Neuronal stem cell (in vitro differentiated cells): ENCODE data around the gene C17orf100.

Source experiments
- DNase-seq: peaks from one replicate; pipeline ENCODE4 v3.0.0-alpha.2; 2013; ENCODE audit warnings: low spot score
- H2AFZ ChIP-seq: one replicate; pipeline ENCODE4 v1.6.1; 2013; ENCODE audit warnings: mild to moderate bottlenecking, low read length, inconsistent platforms
- H2AK5ac ChIP-seq: 2 replicates; pipeline ENCODE4 v1.6.1; 2013; ENCODE audit warnings: low read depth, mild to moderate bottlenecking, inconsistent platforms, low read length, moderate library complexity, mixed read lengths
- H2BK120ac ChIP-seq: 2 replicates; pipeline ENCODE4 v1.6.1; 2013; ENCODE audit warnings: low read depth, mild to moderate bottlenecking, inconsistent platforms, low read length, moderate library complexity, mixed read lengths
- H2BK12ac ChIP-seq: one replicate; pipeline ENCODE4 v1.6.1; 2013; ENCODE audit warnings: low read length, inconsistent platforms
- H2BK15ac ChIP-seq: 2 replicates; pipeline ENCODE4 v1.6.1; 2013; ENCODE audit warnings: mild to moderate bottlenecking, low read length, inconsistent platforms, mixed read lengths
- H2BK5ac ChIP-seq: one replicate; pipeline ENCODE4 v1.6.1; 2013; ENCODE audit warnings: inconsistent platforms, mild to moderate bottlenecking, low read length, moderate library complexity
- H3K14ac ChIP-seq: one replicate; pipeline ENCODE4 v1.6.1; 2013; ENCODE audit warnings: low read length, inconsistent platforms
- H3K18ac ChIP-seq: 2 replicates; pipeline ENCODE4 v1.6.1; 2013; ENCODE audit warnings: low read length, inconsistent platforms
- H3K23ac ChIP-seq: 2 replicates; pipeline ENCODE4 v1.6.1; 2013; ENCODE audit warnings: low read depth, mild to moderate bottlenecking, mixed read lengths, low read length, inconsistent platforms; ENCODE audit not compliant: poor library complexity
- H3K27ac ChIP-seq: replicated peaks from 3 replicates; pipeline ENCODE4 v1.5.1; 2013; ENCODE audit warnings: low read length, inconsistent platforms
- H3K27me3 ChIP-seq, 3 experiments: 2 replicates each; pipeline ENCODE4 v1.6.1; 2013; ENCODE audit warnings: low read length in 3 of 3, mild to moderate bottlenecking in 2 of 3, inconsistent platforms in 1 of 3, low read depth in 1 of 3, mixed read lengths in 1 of 3, moderate library complexity in 1 of 3; ENCODE audit not compliant: control insufficient read depth in 3 of 3, insufficient read depth in 3 of 3
- H3K36me3 ChIP-seq, 2 donors: replicated peaks in 1 of 2; 2 replicates each; pipeline ENCODE4 v1.6.1; 2013; ENCODE audit warnings: low read length in 2 of 2; ENCODE audit not compliant: control insufficient read depth in 2 of 2, insufficient read depth in 2 of 2
- H3K4ac ChIP-seq: 2 replicates; pipeline ENCODE4 v1.6.1; 2013; ENCODE audit warnings: inconsistent platforms, mild to moderate bottlenecking, low read length, moderate library complexity
- H3K4me1 ChIP-seq, 2 donors: 1 replicate in 1 of 2; 2 replicates in 1 of 2; pipeline ENCODE4 v1.6.1; 2013; ENCODE audit warnings: low read length in 2 of 2, low read depth in 1 of 2; ENCODE audit not compliant: control insufficient read depth in 2 of 2, insufficient read depth in 1 of 2
- H3K4me2 ChIP-seq: one replicate; pipeline ENCODE4 v1.6.1; 2013; ENCODE audit warnings: mild to moderate bottlenecking, low read length, inconsistent platforms; ENCODE audit not compliant: insufficient read depth, poor library complexity, severe bottlenecking
- H3K4me3 ChIP-seq, 2 donors: 2 replicates each; pipeline ENCODE4 v1.5.1; 2013; ENCODE audit warnings: low read length in 2 of 2, mild to moderate bottlenecking in 2 of 2, inconsistent platforms in 1 of 2, moderate library complexity in 1 of 2
- H3K79me1 ChIP-seq: one replicate; pipeline ENCODE4 v1.6.1; 2013; ENCODE audit warnings: low read depth, mild to moderate bottlenecking, inconsistent platforms, low read length, moderate library complexity
- H3K9ac ChIP-seq: one replicate; pipeline ENCODE4 v1.6.1; 2013; ENCODE audit warnings: mild to moderate bottlenecking, low read depth, low read length, inconsistent platforms; ENCODE audit not compliant: poor library complexity
- H3K9me3 ChIP-seq, 2 donors: replicated peaks in 1 of 2; 2 replicates each; pipeline versions ENCODE3 to v1.6.1; 2013; ENCODE audit warnings: low read length in 2 of 2, mild to moderate bottlenecking in 2 of 2, inconsistent platforms in 1 of 2, low read depth in 1 of 2, mixed read lengths in 1 of 2, moderate library complexity in 1 of 2; ENCODE audit not compliant: control insufficient read depth in 2 of 2, insufficient read depth in 1 of 2
- H4K8ac ChIP-seq: one replicate; pipeline ENCODE4 v1.6.1; 2013; ENCODE audit warnings: low read depth, mild to moderate bottlenecking, inconsistent platforms, low read length, moderate library complexity
- H4K91ac ChIP-seq: one replicate; pipeline ENCODE4 v1.6.1; 2013; ENCODE audit warnings: low read length, low read depth, mild to moderate bottlenecking, inconsistent platforms; ENCODE audit not compliant: poor library complexity
- WGBS, 2 donors: extraction: QIAGEN DNeasy Blood & Tissue Kit; methylation state at CpG; one replicate each; pipeline ENCODE4 v1.1.7; 2013; ENCODE audit warnings: missing lambda C conversion rate in 2 of 2, mixed read lengths in 1 of 2; ENCODE audit not compliant: insufficient read length in 2 of 2, insufficient replicate concordance in 1 of 2; ENCODE audit errors: extremely low coverage in 2 of 2; 5-methylcytosine and 5-hydroxymethylcytosine counted together

C17orf100 gene

DNA sequence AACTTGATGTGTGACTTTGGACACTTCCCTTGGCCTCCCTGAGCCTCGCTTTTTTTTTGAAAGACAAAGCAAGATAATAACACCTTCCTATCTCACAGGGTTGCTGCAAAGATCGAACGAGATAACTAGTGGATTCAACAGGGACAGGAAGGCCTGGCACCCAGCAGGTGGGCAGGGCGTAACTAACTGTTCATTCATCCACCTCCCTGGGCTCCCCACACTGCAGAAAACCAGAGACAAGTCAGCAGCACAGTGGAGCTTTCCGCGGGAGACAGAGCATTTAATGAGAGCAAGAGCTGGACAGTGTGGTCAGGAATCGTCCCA, 32.9 kb downstream of the C17orf100 start:
- H2AFZ ChIP-seq: no peak overlapping the region
- no peak overlapping the region for H2BK120ac ChIP-seq
- no peak overlapping the region for H3K18ac ChIP-seq
- H3K4ac ChIP-seq: no peak overlapping the region
- no peak overlapping the region for H3K9ac ChIP-seq
- no peak overlapping the region for H2BK15ac ChIP-seq
- H3K4me3 ChIP-seq: no peak overlapping the region
- H4K91ac ChIP-seq: no peak overlapping the region
- WGBS, 2 donors: no CpG with 5 or more reads among the region's 7 CpGs
- H3K36me3 ChIP-seq: no peaks in the 10 kb centered on the region
- H3K27ac ChIP-seq: no peak overlapping the region
- H2AK5ac ChIP-seq: no peak overlapping the region
- no peaks in the 10 kb centered on the region for H3K9me3 ChIP-seq
- no peak overlapping the region for H3K23ac ChIP-seq
- no peak for DNase-seq
- no peak overlapping the region for H2BK12ac ChIP-seq
- H3K27me3 ChIP-seq: peaks cover 0 to 25% (median 0%) of the 10 kb centered on the region in 3 experiments
- H2BK5ac ChIP-seq: no peak overlapping the region
- no peak overlapping the region for H3K14ac ChIP-seq
- H3K79me1 ChIP-seq: no peaks in the 10 kb centered on the region
- no peak overlapping the region for H4K8ac ChIP-seq
- no peaks in the 10 kb centered on the region for H3K4me1 ChIP-seq
- H3K4me2 ChIP-seq: no peak overlapping the region

GRCh38 chr17:6684881-6685767, 33.6 kb downstream of the C17orf100 start:
- Histone ChIP-seq H3K4ac (no peak overlapping the region), H3K9ac (no peak overlapping the region), H3K4me2 (no peak overlapping the region), H2BK12ac (no peak overlapping the region), H3K4me1 (no peaks in the 10 kb centered on the region), H3K36me3 (no peaks in the 10 kb centered on the region), H4K91ac (no peak overlapping the region), H2AFZ (no peak overlapping the region), H3K9me3 (no peaks in the 10 kb centered on the region), H3K4me3 (no peak overlapping the region), H3K14ac (no peak overlapping the region), H2BK120ac (no peak overlapping the region), H4K8ac (no peak overlapping the region), H3K79me1 (no peaks in the 10 kb centered on the region), H2BK5ac (no peak overlapping the region), H2AK5ac (no peak overlapping the region), H3K18ac (no peak overlapping the region), H3K27me3 (peaks cover 0 to 25% (median 0%) of the 10 kb centered on the region in 3 experiments), H3K27ac (no peak overlapping the region), H2BK15ac (no peak overlapping the region), H3K23ac (no peak overlapping the region)
- no CpG with 5 or more reads among the region's 14 CpGs for WGBS, 2 donors
- DNase-seq: no peak

DNA sequence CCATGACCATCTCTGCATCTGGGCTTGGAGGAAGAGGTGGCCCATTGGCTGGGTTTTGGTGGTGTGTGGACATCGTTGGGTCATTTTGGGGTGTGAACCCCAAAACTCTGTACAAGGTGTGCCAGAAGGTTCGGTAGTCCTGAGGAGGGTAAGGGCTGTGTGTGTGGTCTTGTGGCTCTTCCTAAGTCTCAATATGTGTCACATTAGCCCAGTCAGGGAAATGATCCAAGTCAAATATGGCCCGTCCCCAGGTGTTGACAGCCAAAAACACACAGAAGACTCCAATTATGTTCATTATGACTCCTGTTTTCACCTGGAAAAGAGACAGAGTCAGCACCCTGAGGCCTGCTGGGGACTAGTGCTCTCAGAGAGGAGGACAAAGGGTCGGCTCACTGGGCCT, 34.5 kb downstream of the C17orf100 start:
- H3K18ac ChIP-seq: no peak overlapping the region
- peaks cover 0 to 24% (median 0%) of the 10 kb centered on the region in 3 experiments for H3K27me3 ChIP-seq

DNA sequence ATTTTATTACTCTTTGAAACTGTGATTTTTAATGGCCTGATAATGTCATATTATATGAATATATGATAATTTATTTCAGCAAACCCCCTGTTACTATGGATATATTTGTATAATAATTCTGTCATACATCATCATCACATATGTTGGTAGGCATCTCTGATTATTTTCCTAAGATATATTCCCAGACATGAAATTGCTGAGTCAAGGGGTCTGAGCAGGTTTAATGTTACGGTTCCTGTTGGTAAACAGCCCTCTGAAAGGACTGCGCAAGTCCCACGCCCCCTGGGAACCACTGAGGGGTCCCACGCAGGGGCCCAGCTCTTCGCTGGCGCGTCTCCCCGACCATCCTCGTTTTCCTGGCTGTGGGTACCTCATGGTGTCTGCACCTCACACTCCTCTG, 37.4 kb downstream of the C17orf100 start:
- H4K8ac ChIP-seq: no peak overlapping the region
- peaks cover 0 to 22% (median 0%) of the 10 kb centered on the region in 3 experiments for H3K27me3 ChIP-seq
- H3K27ac ChIP-seq: no peak overlapping the region
- no peak overlapping the region for H3K18ac ChIP-seq
- no CpG with 5 or more reads among the region's 9 CpGs for WGBS, 2 donors
- no peak overlapping the region for H3K9ac ChIP-seq
- H3K4me2 ChIP-seq: no peak overlapping the region
- H2BK15ac ChIP-seq: no peak overlapping the region
- H3K36me3 ChIP-seq: no peaks in the 10 kb centered on the region
- H3K9me3 ChIP-seq: no peaks in the 10 kb centered on the region
- H2AFZ ChIP-seq: no peak overlapping the region
- no peaks in the 10 kb centered on the region for H3K4me1 ChIP-seq
- H2BK5ac ChIP-seq: no peak overlapping the region
- H3K23ac ChIP-seq: no peak overlapping the region
- DNase-seq: no peak
- peak overlapping the region in 1 of 2 donors; percentile 34 for H3K4me3 ChIP-seq
- no peak overlapping the region for H3K4ac ChIP-seq
- H2BK12ac ChIP-seq: no peak overlapping the region
- H2AK5ac ChIP-seq: no peak overlapping the region
- H3K79me1 ChIP-seq: no peaks in the 10 kb centered on the region
- no peak overlapping the region for H4K91ac ChIP-seq
- H2BK120ac ChIP-seq: no peak overlapping the region
- H3K14ac ChIP-seq: no peak overlapping the region

More for the DNA sequence above, 34.5 kb downstream of the C17orf100 start:
- no peak overlapping the region for H2AFZ ChIP-seq
- H2BK5ac ChIP-seq: no peak overlapping the region
- no peak overlapping the region for H3K23ac ChIP-seq
- H4K8ac ChIP-seq: no peak overlapping the region
- no peak overlapping the region for H2BK12ac ChIP-seq
- H3K9ac ChIP-seq: peak overlapping the region; percentile 44
- no peak overlapping the region for H3K4me2 ChIP-seq
- H3K36me3 ChIP-seq: no peaks in the 10 kb centered on the region
- H3K9me3 ChIP-seq: no peaks in the 10 kb centered on the region
- no peak overlapping the region for H3K4me3 ChIP-seq
- no peak for DNase-seq
- no peak overlapping the region for H3K4ac ChIP-seq
- H4K91ac ChIP-seq: peak overlapping the region; percentile 7
- no peaks in the 10 kb centered on the region for H3K4me1 ChIP-seq
- no peak overlapping the region for H2BK120ac ChIP-seq
- no peak overlapping the region for H2AK5ac ChIP-seq
- H3K27ac ChIP-seq: no peak overlapping the region
- H3K79me1 ChIP-seq: no peaks in the 10 kb centered on the region
- WGBS, 2 donors: no CpG with 5 or more reads among the region's 4 CpGs
- H2BK15ac ChIP-seq: no peak overlapping the region
- no peak overlapping the region for H3K14ac ChIP-seq
